Middle frontal gyrus (tissue), 1 donor: ENCODE measurements around the gene BRWD1.
A peak's percentile ranks its signal among the peaks of the same experiment; 100 is the strongest.

Experiments used
- DNase-seq: peaks from one replicate; pipeline ENCODE4 v3.0.0-alpha.2; 2015; ENCODE audit warnings: low spot score; ENCODE audit errors: extremely low spot score

BRWD1 gene

DNA sequence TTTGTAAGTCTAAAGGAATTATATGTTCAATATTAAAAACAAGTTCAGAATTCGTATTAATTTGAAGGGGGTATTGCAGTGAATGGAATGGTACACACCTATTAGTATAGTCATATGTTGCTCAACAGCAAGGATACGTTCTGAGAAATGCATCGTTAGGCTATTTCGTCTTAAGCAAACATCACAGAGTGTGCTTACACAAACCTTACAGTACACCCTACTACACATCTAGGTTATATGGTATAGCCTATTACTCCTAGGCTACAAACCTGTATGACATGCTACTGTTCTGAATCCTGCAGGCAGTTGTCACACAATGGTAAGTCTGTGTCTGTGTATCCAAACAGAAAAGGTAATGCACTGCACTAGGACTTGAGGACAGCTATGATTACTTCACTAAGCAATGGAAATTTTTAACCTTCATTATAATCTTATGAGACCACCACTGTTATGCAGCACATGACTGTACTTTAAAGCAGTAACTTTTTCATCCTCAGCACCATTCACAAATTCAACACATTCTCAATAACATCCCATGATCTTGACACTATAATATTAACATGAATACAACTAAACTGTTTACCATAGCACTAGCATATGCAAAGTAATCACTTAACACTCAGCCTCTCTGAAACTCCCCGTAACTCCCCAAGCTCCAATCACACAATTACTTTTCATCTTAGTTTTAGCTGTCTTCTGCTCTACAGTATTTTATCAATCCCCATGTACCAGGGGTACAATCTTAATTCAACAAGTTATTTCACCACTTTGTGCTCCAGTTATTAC, 115.8 kb downstream of the BRWD1 start:
- no peak for DNase-seq

DNA sequence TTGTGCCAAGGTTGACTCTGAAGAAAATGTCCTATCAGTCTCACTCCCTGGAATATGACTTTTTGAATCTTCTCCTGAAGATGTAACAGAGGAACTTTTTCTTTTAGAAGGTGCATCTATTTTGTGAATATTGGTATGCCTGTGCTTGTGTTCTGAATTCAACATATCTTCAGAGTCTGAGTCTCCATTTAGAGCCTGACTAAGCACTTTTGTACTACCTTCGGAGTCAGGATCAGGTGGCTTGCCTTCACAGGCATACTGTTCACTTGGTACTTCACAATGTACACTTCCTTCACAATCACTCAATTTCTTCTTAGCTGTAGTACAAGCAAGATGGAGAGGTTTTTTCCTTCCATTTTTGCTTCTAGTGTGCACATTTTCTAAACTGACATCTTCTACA, 116.6 kb downstream of the BRWD1 start:
- DNase-seq: no peak

DNA sequence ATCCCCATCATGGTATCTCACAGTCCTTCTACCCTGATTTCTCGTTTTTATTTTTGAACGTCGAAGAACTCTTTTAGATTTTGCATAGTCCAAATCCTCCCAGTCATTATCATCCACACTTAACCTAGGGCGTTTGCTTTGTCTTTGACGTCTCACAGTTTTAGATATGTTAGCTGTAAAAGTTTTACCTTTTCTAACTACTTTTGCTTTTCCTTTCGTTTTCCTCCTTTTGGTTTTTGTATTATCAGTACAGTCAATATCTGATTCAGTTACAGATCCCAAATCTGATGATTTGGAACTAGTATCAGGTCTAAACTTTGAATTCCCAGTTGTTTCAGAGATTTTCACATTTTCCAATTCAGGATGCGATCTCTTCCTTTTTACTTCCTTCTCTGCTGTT, 117.1 kb downstream of the BRWD1 start:
- no peak for DNase-seq

DNA sequence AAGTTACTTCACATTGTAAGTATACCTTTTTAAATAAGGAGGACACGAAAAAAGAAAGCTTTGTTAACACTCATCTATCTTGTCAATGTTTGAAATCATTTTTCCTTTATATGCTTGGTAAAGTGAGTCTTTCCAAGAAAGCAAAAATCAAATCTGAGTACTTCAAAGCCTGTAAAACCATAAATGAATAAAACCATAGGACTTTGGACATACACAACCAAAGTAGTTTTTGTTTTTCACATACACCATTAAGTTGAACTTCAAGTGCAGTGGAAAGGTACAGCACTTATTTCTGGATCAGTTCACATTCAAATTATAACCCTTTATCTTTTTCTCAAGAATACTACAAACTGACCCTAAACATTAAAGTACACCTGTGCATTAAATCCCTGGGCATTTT, 120.1 kb downstream of the BRWD1 start:
- no peak for DNase-seq

DNA sequence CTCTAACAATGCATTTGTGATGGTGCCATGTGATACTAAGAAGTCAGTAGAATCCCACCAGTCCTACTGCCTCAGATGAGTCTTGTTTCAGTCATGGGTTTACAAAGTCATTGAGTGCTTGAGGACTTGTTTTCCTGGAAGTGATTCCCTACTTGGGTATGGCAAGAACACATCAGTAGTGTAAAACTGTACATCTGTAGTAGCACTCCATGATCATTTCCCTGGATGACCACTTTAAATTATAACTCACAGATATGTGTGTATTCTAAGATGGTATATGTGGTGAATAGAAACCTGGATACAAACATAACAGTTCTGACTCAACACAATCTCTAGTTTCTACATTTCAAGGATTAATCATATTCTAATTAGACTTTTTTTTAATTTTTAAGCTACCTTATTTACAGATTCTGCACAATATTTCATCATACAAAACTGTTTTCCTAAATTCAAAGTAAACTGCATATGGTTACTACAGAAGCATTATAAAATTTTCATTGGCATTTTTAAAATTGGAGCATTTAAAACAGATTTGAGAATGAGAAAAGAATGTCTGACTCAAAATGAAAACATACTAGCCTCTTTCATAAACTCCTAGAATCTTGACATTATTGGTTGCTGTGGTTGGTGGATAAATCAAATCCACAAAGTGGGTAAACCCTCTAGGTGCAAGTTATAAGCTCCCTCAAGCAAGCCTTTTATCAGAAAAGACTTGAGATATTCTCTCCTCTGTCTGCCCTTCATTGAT, 123.4 kb downstream of the BRWD1 start:
- DNase-seq: no peak

DNA sequence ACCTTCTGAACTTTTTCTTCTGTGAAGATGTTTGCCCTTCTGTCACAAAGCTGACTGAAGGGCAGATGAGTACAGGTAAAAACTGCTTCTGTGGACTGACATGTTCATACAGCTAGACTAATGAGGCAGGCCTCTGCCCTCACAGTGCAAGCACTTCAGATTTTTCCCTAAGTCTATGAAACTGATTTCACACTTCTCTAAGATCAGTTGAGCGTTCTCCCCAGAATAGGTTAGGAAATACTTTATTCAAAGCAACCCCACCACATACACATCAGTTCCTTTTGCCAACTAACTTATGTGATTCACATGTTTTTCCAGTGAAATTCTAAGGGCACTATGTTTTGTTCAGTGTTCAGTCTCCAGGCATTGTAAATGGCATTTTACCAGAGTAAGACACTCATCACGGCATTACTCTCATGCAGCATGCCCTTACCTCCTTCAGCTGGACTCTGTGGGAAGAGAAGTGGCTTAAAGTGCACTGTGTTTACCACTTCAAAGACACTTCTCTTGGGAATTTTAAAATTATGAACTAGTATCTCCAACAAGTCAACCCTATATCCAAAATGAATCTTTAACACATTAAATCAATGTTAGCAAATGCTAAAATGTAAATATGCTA, 124.8 kb downstream of the BRWD1 start:
- no peak for DNase-seq

DNA sequence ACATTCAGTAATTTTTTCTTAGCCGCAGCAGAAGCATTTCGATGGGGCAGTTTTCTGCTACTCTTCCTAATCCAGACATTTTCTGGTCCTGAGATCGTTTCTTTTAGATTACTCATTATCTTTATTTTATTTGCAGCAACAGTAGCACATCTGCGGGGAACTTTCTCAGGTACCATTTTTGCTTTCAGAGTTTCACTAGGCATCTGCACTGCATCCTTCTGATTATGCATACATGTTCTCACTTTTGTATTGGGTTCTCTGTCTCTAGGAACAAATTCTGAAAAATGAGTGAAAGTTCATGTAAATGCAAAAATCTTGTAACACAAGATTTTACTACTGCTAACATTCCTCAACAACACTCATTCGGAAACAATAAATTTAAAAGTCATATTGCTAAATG, 126.3 kb downstream of the BRWD1 start:
- no peak for DNase-seq

DNA sequence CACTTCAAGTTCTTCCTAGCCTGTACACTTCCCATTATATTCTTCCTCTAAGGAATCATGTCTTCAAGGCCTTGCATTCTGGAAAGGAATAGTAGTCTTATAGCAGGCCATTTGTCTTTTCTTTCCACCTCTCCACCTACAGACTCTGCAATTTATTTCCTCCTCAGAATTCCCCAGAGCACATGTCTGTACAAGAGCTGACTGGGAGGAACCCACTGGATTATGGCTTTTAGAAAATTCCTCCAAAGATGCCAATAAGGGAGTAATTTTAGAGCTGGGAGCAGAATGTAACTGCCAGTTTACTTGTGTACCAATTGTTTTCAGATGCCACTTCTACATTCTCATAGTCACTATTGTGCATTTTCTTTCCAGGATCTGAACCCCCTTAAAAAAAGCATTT, 126.8 kb downstream of the BRWD1 start:
- DNase-seq: no peak

DNA sequence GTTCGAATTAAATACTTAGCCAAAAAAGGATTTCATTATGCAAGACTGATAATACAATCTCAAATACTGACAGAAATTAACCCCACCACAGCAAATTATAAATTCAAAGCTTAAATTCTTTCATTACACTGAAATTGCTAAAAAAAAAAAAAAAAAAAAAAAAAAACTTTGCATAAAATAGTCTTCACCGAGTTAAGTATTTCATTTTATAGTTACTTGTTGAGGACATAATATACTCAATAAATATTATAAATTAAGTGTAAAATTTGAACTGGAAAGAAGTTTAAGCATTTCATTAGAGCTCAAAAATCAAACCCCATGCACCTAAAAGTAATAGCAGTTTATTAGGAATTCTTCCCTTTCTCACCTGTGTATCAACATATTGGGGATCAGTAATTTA, 128.3 kb downstream of the BRWD1 start:
- no peak for DNase-seq

DNA sequence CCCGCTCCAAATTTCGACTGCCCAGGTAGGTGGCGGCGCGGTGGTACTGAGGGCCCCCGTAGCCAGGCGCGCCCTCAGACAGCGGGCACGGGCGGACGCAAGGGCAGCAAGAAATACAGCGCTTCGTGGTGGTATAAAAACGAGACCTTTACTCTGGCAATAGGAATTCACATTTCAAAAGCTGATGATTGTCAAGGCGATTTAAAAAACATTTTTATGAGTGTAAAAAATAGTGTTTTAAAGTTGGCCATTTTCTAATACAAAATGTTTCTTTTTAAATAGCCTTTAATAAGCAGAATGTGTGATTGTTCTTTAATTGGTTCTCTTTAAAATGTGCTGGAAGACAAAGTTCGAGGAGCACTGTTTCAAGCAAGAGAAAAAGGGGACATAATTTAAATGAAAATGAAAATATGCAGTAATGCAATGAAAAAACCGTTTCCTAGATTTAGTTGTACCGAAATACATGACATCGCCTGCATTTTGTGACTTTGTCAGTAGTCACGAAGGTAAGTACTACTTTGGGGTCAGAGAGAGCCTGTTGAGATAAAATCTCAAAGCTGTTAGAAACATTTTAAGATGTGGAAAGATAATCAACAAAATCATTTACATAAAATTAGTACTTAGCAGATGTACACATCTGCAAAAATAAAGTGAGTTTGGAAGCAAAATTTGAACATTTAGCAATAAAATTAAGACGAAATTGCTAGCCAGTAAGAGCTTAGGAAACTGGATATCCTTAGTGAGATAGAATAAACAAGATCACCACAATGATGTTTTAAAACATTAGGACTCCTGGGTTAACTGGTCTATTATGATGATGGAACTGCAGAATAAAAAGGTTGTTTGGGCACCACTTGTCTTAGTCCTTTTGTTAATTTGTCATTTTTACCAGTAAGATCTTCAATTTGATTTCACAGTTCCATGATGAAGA, 129.1 kb downstream of the BRWD1 start:
- DNase-seq: no peak

DNA sequence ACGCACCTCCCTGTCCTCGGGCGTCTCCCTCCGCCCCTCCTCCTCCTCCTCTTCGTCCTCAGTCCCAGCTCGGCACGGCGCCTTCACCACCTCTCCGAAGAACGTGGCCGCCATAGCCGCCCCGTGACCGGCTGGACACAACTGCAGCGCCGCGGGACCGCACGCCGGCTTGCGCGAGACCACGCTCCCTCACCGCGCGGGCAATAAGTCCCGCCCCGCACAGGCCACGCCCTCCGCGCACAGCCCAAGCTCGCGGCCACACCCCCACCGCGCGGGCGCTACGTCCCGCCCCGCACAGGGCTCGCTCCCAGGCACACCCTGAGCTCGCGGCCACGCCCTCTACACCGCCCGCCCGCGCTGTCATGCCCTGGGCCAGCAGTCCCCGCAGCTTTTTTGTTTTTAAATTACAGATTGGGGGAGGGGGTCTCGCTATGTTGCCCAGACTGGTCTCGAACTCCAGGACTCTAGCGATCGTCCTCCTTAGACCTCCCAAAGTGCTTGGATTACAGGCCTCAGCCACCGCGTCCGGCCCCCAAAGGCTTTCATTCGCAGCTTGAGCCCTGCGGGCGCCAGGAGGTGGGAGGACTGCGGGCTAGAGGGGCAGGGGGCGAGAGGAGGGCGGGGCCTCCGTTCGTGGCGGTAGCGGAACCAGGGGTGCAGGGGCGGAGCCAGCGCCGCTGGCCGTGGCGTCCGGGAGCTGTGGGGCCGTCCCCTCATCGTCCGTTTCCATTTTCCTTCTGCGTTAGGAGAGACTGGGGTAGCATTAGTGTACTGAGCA, 130.0 kb downstream of the BRWD1 start, which contains the start of gene PSMG1:
PSMG1 (minus strand) TSS at position 180 of the 778 bp plus-strand sequence; CDS start at position 114, 66 bp downstream.
- DNase-seq: peak; percentile 83

DNA sequence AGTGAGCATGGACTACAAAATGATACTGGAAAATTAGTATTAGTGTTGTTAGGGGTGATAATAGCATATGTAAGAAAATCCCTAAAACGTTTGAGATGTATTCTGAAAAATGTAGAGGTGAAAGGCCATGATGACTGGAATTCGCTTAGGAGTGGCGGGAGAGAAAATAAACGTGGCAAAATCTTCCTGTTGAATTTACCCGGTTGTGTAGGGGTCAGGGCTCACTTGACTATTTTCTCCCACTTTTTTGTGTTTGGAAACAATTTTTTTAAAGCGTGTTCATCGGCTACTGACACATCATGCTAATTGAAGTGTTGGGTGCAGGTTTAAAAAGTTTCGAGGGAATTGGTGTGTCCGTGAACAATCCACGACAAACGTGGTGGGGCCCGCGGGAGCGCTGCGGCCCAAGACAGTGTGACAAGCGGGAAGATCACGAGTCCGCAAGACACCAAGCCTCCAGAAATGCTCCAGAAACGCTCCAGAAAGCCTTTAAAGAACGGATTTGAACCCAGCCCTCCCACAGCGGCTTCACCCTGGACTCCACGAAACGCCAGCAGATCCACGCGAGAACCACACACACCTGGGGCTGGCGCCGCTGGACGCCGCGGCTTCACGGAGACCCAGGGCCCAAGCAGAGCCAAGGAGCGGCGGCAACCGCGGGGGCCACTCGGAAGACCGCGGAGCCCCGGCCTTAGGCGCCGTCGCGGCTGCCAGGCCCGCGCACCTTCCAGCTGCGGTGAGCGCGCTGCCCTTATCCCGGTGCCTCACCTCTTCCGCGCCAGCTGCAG, 130.8 kb downstream of the BRWD1 start:
- no peak for DNase-seq

DNA sequence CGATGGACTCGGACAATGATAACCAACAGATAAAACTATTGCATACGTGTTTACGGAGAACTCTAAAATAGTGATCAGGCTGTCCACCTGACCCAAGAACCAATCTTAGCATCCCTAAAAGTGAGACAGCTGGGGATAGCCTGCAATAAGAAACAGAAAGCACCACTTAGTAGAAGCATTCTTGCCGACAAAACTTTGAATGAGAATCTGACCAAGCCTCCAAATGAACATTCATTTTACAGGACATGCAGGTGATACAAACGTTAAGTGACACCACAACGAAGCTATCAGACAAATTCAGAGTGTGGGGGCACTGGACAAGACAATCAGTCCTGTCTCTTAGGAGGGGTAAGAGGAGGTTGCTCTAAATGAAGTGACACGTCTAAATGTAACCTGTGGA, 131.4 kb downstream of the BRWD1 start:
- DNase-seq: no peak

DNA sequence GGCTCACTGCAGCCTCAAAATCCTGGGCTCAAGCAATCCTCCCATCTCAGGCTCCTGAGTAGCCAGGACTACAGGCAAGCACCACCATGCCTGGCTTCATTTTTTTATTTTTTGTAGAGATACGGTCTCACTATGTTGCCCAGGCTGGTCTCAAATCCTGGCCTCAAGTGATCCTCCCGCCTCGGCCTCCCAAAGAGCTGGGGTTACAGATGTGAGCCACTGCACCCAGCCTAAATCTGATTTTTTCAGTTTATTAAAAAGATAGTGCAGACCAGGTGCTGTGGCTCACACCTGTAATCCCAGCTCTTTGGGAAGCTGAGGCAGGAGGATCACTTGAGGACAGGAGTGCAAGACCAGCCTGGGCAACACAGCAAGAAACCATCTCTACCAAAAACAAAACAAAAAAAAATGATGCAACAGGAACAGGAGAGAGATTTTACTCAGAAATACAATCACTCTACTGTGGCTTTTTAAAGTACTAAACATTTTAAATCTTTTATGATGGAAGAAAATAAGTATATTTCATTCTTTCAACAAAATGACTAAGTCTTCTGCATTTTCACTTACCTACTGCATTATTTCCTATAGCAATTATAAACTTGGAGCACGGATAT, 132.1 kb downstream of the BRWD1 start:
- DNase-seq: no peak

DNA sequence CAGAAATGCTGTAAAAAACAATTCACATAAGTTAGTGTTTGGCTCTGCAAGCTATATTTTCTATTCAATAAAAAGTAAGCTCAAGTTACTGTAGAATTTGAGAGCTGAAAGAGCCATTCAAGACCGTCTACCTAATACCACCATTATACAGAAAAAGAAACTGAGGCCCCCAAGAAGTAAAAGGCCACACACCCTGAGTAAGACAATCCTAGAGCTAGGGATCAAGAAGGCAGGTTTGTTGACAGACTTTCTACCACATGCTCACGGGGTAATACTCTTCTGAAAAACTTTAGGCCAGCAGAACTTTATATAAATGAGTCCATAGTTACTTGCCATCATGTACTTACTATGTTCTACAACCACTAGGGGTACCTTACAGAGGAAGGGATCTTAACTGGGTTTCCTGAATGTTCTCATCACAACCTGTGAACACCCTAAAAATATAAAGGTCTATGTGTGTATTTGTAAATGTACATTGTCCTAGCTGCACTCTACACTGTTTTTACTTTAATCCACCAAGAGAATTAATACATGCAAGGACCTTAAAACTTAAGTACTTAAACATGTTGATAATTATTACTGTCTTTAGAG, 132.9 kb downstream of the BRWD1 start:
- DNase-seq: no peak

DNA sequence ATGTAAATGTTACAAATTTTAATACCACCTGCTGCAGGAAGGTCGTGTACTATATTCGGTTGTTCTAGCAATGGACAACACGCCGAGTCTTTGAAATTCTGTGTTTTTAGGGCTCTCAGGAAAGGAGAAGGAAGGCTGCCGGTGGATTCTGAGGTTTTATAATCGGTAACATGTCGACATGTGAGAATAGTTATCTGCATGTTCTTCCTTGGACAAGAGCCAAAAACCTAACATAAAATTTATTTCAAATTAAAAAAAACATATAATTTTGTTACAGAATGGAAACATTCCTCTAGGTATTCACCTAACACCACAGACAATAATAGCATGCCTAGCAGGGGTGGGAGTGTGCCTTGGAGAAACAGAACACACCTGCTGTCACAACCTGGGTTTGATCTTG, 135.0 kb downstream of the BRWD1 start:
- no peak for DNase-seq

DNA sequence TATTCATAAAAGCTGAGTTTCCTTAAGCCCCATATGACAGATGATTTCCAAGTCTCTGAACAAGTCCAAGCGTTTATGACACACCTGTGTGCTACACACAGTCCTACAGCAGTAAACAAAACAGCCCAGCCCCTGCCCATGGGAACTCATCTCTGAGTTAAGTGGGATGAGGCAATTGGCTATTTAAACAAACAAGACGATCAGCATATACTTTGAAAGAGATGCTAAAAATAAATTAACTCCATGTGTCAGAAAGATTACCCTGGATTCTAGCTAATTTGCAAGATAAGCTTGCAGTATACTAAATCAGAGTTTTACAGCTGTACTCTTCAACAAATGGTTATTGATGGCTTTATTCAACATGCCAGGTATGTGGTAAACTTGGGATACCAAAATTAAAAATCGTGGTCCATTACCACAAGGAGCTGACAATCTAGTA, 137.1 kb downstream of the BRWD1 start:
- DNase-seq: no peak

DNA sequence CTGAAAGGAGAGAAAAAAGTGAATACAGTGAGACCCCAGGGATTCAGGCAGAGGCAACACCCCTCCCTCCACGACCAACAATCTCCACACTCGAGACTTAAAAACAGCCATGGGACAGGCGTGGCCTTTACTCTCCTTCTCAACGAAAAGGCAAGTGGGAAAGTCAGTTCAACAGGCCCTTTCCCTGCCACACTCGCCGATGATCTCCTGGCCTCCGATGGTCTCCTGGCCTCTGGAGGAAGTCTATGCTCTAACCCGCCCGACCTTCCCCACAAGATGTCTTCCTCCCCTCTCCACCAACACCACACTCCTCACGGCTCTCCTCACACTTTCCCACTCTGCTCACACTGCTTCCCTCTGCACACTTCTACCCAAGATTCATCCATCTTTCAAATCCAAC, 137.8 kb downstream of the BRWD1 start:
- no peak for DNase-seq

DNA sequence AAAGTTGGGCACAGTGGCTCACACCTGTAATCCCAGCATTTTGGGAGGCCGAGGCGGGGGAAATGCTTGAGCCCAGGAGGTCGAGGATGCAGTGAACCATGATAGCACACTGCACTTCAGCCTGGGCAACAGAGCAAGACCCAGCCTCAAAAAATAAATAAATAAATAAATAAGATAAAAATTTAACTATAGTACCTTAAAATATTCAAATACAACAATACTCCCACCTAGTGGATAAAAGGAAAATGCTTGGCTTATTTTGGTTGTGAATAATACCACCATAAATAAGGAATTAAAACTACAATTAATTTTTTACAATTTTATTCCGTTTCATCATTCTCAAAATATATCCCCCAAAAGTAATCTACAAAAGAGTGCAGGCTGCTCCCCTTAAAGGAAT, 138.3 kb downstream of the BRWD1 start:
- no peak for DNase-seq
